OCI-LY7 (cell line): Measurements from ENCODE around the gene UBAP2L.

Experiments
- EZH2phosphoT487 ChIP-seq: fragments of 200-600 bp; sonication (generic); IDR thresholded peaks from 2 replicates; pipeline ENCODE4 v1.6.1; 2018; ENCODE audit warnings: low read depth, borderline replicate concordance, mild to moderate bottlenecking, mixed run types, antibody characterized with exemption, low read length, moderate library complexity, mixed read lengths
- TF ChIP-seq, protein P1 (sequence below): fragments of 200-600 bp; sonication (generic); conservative IDR thresholded peaks from 2 replicates; pipeline ENCODE4 v1.5.1; 2014; ENCODE audit warnings: mild to moderate bottlenecking, antibody characterized with exemption, low read length, moderate library complexity, mixed read lengths

DNA sequence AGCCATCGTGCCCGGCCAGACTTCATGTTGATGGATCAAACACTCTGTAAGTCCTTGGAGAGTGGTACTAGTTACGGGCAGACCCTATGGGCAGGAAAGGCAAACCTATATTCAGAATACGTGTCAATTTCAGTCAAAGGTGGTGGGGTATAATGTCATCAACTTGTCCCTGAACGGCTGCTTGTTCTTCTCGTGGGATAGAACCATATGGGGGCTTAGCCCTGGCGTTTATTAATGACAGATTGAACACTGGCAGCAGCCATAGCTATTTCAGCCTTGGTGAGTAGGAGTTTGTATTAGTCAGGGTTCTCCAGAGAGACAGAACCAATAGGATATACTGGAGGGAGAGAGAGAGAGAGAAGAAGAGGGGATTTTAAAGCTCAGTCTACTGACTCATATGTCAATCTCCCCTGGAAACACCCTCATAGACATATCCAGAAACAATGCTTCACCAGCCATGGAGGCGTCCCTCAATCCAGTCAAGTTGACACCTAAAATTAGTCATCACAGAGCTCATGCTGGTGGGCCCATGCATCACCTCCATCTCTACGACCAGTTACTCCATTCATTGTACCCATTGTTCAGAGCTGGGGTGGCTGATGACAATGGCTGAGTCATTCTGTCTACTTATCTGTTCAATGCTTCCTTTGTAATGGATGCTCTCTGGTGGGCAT, 84.0 kb downstream of the UBAP2L start:
- TF ChIP-seq, protein P1, sequence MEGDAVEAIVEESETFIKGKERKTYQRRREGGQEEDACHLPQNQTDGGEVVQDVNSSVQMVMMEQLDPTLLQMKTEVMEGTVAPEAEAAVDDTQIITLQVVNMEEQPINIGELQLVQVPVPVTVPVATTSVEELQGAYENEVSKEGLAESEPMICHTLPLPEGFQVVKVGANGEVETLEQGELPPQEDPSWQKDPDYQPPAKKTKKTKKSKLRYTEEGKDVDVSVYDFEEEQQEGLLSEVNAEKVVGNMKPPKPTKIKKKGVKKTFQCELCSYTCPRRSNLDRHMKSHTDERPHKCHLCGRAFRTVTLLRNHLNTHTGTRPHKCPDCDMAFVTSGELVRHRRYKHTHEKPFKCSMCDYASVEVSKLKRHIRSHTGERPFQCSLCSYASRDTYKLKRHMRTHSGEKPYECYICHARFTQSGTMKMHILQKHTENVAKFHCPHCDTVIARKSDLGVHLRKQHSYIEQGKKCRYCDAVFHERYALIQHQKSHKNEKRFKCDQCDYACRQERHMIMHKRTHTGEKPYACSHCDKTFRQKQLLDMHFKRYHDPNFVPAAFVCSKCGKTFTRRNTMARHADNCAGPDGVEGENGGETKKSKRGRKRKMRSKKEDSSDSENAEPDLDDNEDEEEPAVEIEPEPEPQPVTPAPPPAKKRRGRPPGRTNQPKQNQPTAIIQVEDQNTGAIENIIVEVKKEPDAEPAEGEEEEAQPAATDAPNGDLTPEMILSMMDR = no peak
- no peak for TF ChIP-seq EZH2phosphoT487
